Endothelial cell of umbilical vein (primary cell): Measurements from ENCODE around the gene AKR1C2.

Source experiments
- CTCF ChIP-seq, 2 donors: IDR thresholded peaks; 1 replicate in 1 of 2; 2 replicates in 1 of 2; pipeline ENCODE4 v1.5.1; 2011; ENCODE audit warnings: low read length in 2 of 2, mild to moderate bottlenecking in 2 of 2, moderate library complexity in 2 of 2, control low read depth in 1 of 2, inconsistent platforms in 1 of 2, low read depth in 1 of 2; ENCODE audit not compliant: insufficient read depth in 1 of 2; ENCODE audit errors: extremely low read depth in 1 of 2
- FOS ChIP-seq: IDR thresholded peaks from 2 replicates; pipeline ENCODE4 v1.6.1; 2011; ENCODE audit warnings: mild to moderate bottlenecking, low read length, moderate library complexity, borderline replicate concordance; ENCODE audit not compliant: insufficient read depth
- GATA2 ChIP-seq: IDR thresholded peaks from 2 replicates; pipeline ENCODE4 v1.7.0; 2011; ENCODE audit warnings: low read depth, mild to moderate bottlenecking, moderate library complexity, mixed read lengths, low read length; ENCODE audit not compliant: insufficient read length, insufficient read depth
- POLR2A ChIP-seq: IDR thresholded peaks from 2 replicates; pipeline ENCODE4 v1.6.1; 2012; ENCODE audit warnings: low read depth, mild to moderate bottlenecking, control low read depth, low read length
- POLR2AphosphoS5 ChIP-seq: IDR thresholded peaks from 2 replicates; pipeline ENCODE4 v1.6.1; 2012; ENCODE audit warnings: low read depth, mild to moderate bottlenecking, control low read depth, low read length, moderate library complexity; ENCODE audit not compliant: insufficient read depth

- TF ChIP-seq POLR2AphosphoS5 (no peak), POLR2A (no peak), CTCF (IDR thresholded peaks at IDR 0.05; ENCODE audit: extremely low read depth in 1 of 2, insufficient read depth in 1 of 2, low read depth in 1 of 2, low read length in 2 of 2) (no peak), GATA2 (no peak), FOS (no peak)
Measured at GRCh38 chr10:5030989-5031388, 27.3 kb upstream of the AKR1C2 start.
